Caco-2 (cell line): ENCODE data around the gene NEU2. TPM values are rescaled to one million over a fixed set of nuclear protein-coding genes. Genes with fewer than 3 reads are reported as not detected.

Source experiments
- BruUV-seq: library from RNA; stranded (reverse); fragments of 400-500 nt; replicated peaks from 2 replicates; lab custom pipeline; 2021; lab: Mats Ljungman, UMichigan
- CTCF ChIA-PET: fragments of 300-600 bp; sonication (Branson Sonifier 250); formaldehyde crosslinking; loops from one replicate; lab custom pipeline; 2022; ENCODE audit warnings: antibody characterized with exemption; lab: Charles Lee
- POLR2A ChIA-PET: fragments of 300-600 bp; sonication (Branson Sonifier 250); formaldehyde crosslinking; loops from one replicate; lab custom pipeline; 2022; ENCODE audit warnings: antibody characterized with exemption; lab: Charles Lee
- DNase-seq, 2 experiments: peaks; one replicate each; pipeline versions ENCODE4 v3.0.0 to v3.0.0-alpha.2; 2020 to 2022
- H3K27me3 ChIP-seq: replicated peaks from 2 replicates; pipeline ENCODE4 v1.6.0; 2011; ENCODE audit warnings: low read length; ENCODE audit not compliant: control insufficient read depth, insufficient read depth
- H3K36me3 ChIP-seq: 2 replicates; pipeline ENCODE4 v1.5.1; 2011; ENCODE audit warnings: low read length; ENCODE audit not compliant: control insufficient read depth, insufficient read depth
- H3K4me1 ChIP-seq: fragments of 250-450 bp; sonication (Bioruptor Pico); 2 replicates; pipeline ENCODE4 v1.5.1; 2020; ENCODE audit warnings: mild to moderate bottlenecking
- H3K4me3 ChIP-seq: 2 replicates; pipeline ENCODE4 v1.5.1; 2011; ENCODE audit warnings: low read depth, mild to moderate bottlenecking, control low read depth, low read length
- H3K9me3 ChIP-seq: fragments of 250-450 bp; sonication (Bioruptor Pico); 2 replicates; pipeline ENCODE4 v1.5.1; 2020; ENCODE audit warnings: mild to moderate bottlenecking, moderate library complexity
- H3K27ac Mint-ChIP-seq: one replicate; pipeline ENCODE4 v1.8.0; 2022; ENCODE audit warnings: mixed read lengths; ENCODE audit not compliant: unreplicated experiment
- H3K27me3 Mint-ChIP-seq: one replicate; pipeline ENCODE4 v1.8.0; 2022; ENCODE audit warnings: mixed read lengths; ENCODE audit not compliant: insufficient read depth, unreplicated experiment
- H3K36me3 Mint-ChIP-seq: one replicate; pipeline ENCODE4 v1.8.0; 2022; ENCODE audit warnings: mild to moderate bottlenecking, mixed read lengths; ENCODE audit not compliant: insufficient read depth, unreplicated experiment
- H3K4me1 Mint-ChIP-seq: one replicate; pipeline ENCODE4 v1.8.0; 2022; ENCODE audit warnings: low read depth, mixed read lengths; ENCODE audit not compliant: unreplicated experiment
- H3K4me3 Mint-ChIP-seq: one replicate; pipeline ENCODE4 v1.8.0; 2022; ENCODE audit warnings: mild to moderate bottlenecking, moderate library complexity, mixed read lengths; ENCODE audit not compliant: unreplicated experiment
- H3K9me3 Mint-ChIP-seq: one replicate; pipeline ENCODE4 v1.8.0; 2022; ENCODE audit warnings: mixed read lengths; ENCODE audit not compliant: unreplicated experiment
- CTCF ChIP-seq, 2 experiments: fragments of 200-600 bp in 1 of 2; IDR thresholded peaks; 1 replicate in 1 of 2; 2 replicates in 1 of 2; pipeline versions ENCODE4 v1.5.1 to v1.8.0; 2011 to 2022; ENCODE audit warnings: antibody characterized with exemption in 1 of 2, control low read depth in 1 of 2, inconsistent platforms in 1 of 2, low read depth in 1 of 2, low read length in 1 of 2, mild to moderate bottlenecking in 1 of 2, moderate library complexity in 1 of 2; ENCODE audit not compliant: insufficient read depth in 1 of 2, severe bottlenecking in 1 of 2, unreplicated experiment in 1 of 2
- intact Hi-C: fragments of 100-400 bp; cut with micrococcal nuclease; formaldehyde crosslinking; loops from one replicate; pipeline ENCODE4 v1.10.0; 2022; ENCODE audit not compliant: unreplicated experiment
- total RNA-seq: library from RNA; stranded (reverse); gene quantifications from 2 replicates; pipeline ENCODE4 v1.2.3, GENCODE V29; 2022

Gene NEU2
- total RNA-seq, 1 experiment from 2014 or later, result not detected

GRCh38 chr2:233082931-233083755 lies 50.7 kb downstream of the NEU2 start:
- Histone ChIP-seq H3K4me3 (no peak overlapping the region), H3K4me1 (no peaks in the 10 kb centered on the region), H3K9me3 (no peaks in the 10 kb centered on the region), H3K36me3 (no peaks in the 10 kb centered on the region), H3K27me3 (no peaks in the 10 kb centered on the region)
- Mint-ChIP-seq H3K4me1 (no peaks in the 10 kb centered on the region), H3K4me3 (no peak overlapping the region), H3K9me3 (no peaks in the 10 kb centered on the region), H3K27me3 (peaks cover 7% of the 10 kb centered on the region), H3K27ac (no peak overlapping the region), H3K36me3 (no peaks in the 10 kb centered on the region)
- no TSS peak for BruUV-seq
- DNase-seq, result no peak
- ChIA-PET CTCF (no interaction called here), POLR2A (no interaction called here)
- no peak for TF ChIP-seq CTCF (IDR thresholded peaks at IDR 0.05; ENCODE audit: insufficient read depth in 1 of 2, low read depth in 1 of 2, low read length in 1 of 2, severe bottlenecking in 1 of 2, unreplicated experiment in 1 of 2)
- intact Hi-C loops, result no loop called here

DNA sequence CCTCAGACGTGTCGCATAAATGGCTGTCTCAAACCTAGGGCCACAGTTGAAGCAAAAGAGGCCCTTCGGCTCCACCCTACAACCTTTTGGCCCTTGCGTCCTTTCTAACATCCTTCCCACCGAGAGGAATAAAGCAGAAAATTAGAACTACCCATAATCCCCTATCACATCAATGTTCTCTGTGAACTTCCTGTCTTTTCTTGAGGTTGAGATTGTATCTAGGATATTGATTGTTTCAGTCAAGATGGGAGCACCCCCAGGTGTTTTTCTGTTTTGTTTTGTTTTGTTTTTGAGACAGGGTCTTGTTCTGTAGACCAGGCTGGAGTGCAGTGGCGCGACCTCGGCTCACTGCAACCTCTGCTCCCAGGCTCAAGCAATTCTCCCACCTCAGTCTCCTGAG lies 51.3 kb downstream of the NEU2 start:
- Mint-ChIP-seq H3K4me1 (no peaks in the 10 kb centered on the region), H3K27me3 (peaks cover 7% of the 10 kb centered on the region), H3K9me3 (no peaks in the 10 kb centered on the region), H3K36me3 (no peaks in the 10 kb centered on the region), H3K27ac (no peak overlapping the region), H3K4me3 (no peak overlapping the region)
- intact Hi-C loops, result no loop called here
- ChIA-PET POLR2A (no interaction called here), CTCF (no interaction called here)
- Histone ChIP-seq H3K27me3 (no peaks in the 10 kb centered on the region), H3K4me3 (no peak overlapping the region), H3K36me3 (no peaks in the 10 kb centered on the region), H3K9me3 (no peaks in the 10 kb centered on the region), H3K4me1 (no peaks in the 10 kb centered on the region)
- BruUV-seq, result no TSS peak
- no peak for DNase-seq
- no peak for TF ChIP-seq CTCF (IDR thresholded peaks at IDR 0.05; ENCODE audit: insufficient read depth in 1 of 2, low read depth in 1 of 2, low read length in 1 of 2, severe bottlenecking in 1 of 2, unreplicated experiment in 1 of 2)

GRCh38 chr2:233084488-233084887 lies 52.0 kb downstream of the NEU2 start:
- H3K27ac Mint-ChIP-seq, result no peak overlapping the region
- Histone ChIP-seq H3K36me3 (no peaks in the 10 kb centered on the region), H3K4me3 (no peak overlapping the region), H3K4me1 (no peaks in the 10 kb centered on the region), H3K27me3 (no peaks in the 10 kb centered on the region), H3K9me3 (no peaks in the 10 kb centered on the region)
- intact Hi-C loops, result no loop called here
- no peak overlapping the region for H3K4me3 Mint-ChIP-seq
- H3K9me3 Mint-ChIP-seq, result no peaks in the 10 kb centered on the region
- DNase-seq, result no peak
- ChIA-PET POLR2A (no interaction called here), CTCF (no interaction called here)
- no peak for TF ChIP-seq CTCF (IDR thresholded peaks at IDR 0.05; ENCODE audit: insufficient read depth in 1 of 2, low read depth in 1 of 2, low read length in 1 of 2, severe bottlenecking in 1 of 2, unreplicated experiment in 1 of 2)
- BruUV-seq, result no TSS peak
- H3K4me1 Mint-ChIP-seq, result no peaks in the 10 kb centered on the region
- H3K27me3 Mint-ChIP-seq, result peaks cover 7% of the 10 kb centered on the region
- no peaks in the 10 kb centered on the region for H3K36me3 Mint-ChIP-seq

Other genes with a start within 250 kb of the NEU2 start
- 4.3 and 4.8 TPM in 2 replicates for gene SNORC, start 162.4 kb upstream of the NEU2 start, total RNA-seq
- gene NGEF, start 19.4 kb upstream of the NEU2 start, total RNA-seq, result 0.39 and 0.77 TPM in 2 replicates
- not detected in 2 replicates for gene INPP5D, start 27.7 kb downstream of the NEU2 start, total RNA-seq
- 20.1 and 24.4 TPM in 2 replicates for gene ATG16L1, start 219.0 kb downstream of the NEU2 start, total RNA-seq